Kidney (tissue), 14 donors: ENCODE data around the gene RNF169. TPM values are rescaled to one million over a fixed set of nuclear protein-coding genes. Genes with fewer than 3 reads are reported as not detected.

ENCODE experiments used
- DNase-seq, 5 donors: peaks; one replicate each; pipeline ENCODE4 v3.0.0-alpha.2; 2013 to 2020
- FAIRE-seq: peaks from 2 replicates; lab custom pipeline; 2012; peaks lifted over from hg19 to GRCh38; lab: Jason Lieb, UNC
- H3K27ac ChIP-seq, 2 donors: one replicate each; pipeline ENCODE4 v1.7.0; 2013; ENCODE audit warnings: low read depth in 2 of 2, low read length in 2 of 2, inconsistent platforms in 1 of 2
- H3K27me3 ChIP-seq: one replicate; pipeline ENCODE4 v1.7.1; 2013; ENCODE audit warnings: low read length, inconsistent platforms; ENCODE audit not compliant: control insufficient read depth, insufficient read depth
- H3K36me3 ChIP-seq, 3 donors: one replicate each; pipeline versions ENCODE4 v1.7.0 to v1.7.1; 2013; ENCODE audit warnings: low read length in 3 of 3, control low read depth in 1 of 3, inconsistent platforms in 1 of 3; ENCODE audit not compliant: insufficient read depth in 3 of 3, control insufficient read depth in 2 of 3
- H3K4me1 ChIP-seq, 3 donors: one replicate each; pipeline versions ENCODE4 v1.7.0 to v1.7.1; 2013; ENCODE audit warnings: low read length in 3 of 3, inconsistent platforms in 1 of 3, low read depth in 1 of 3; ENCODE audit not compliant: control insufficient read depth in 2 of 3, insufficient read depth in 2 of 3
- H3K4me3 ChIP-seq, 3 donors: one replicate each; pipeline versions ENCODE4 v1.7.0 to v1.8.1; 2013; ENCODE audit warnings: low read length in 3 of 3, control low read depth in 1 of 3, inconsistent platforms in 1 of 3
- H3K9ac ChIP-seq, 3 donors: one replicate each; pipeline versions ENCODE4 v1.7.0 to v1.7.1; 2013; ENCODE audit warnings: low read length in 3 of 3, control low read depth in 1 of 3, inconsistent platforms in 1 of 3
- H3K9me3 ChIP-seq, 3 donors: one replicate each; pipeline versions ENCODE4 v1.7.0 to v1.7.1; 2013; ENCODE audit warnings: low read length in 3 of 3, control low read depth in 1 of 3, inconsistent platforms in 1 of 3; ENCODE audit not compliant: control insufficient read depth in 2 of 3, insufficient read depth in 1 of 3
- intact Hi-C: fragments of 100-400 bp; cut with DNase I; formaldehyde crosslinking; loops from one replicate; pipeline ENCODE4 v1.11.1; 2022
- polyA plus RNA-seq: library from polyadenylated mRNA; stranded (reverse); fragments of 350-450 nt; fragmentation: Illumina TruSeq; extraction: RNeasy Lipid Tissue Mini Kit (QIAGEN cat#74804); gene quantifications from one replicate; pipeline ENCODE4 v1.2.3, GENCODE V29; 2014; ENCODE audit warnings: low read depth, low replicate concordance; ENCODE audit not compliant: insufficient read depth
- total RNA-seq: library from RNA; stranded (reverse); fragmentation: NEBNext Ultra II Directional; extraction: Animal tissue kit (Norgen Biotek cat#: 25700); gene quantifications from one replicate; pipeline ENCODE4 v1.2.1, GENCODE V29; 2021
- TF ChIP-seq, protein P1 (sequence below): IDR thresholded peaks from 3 replicates; pipeline ENCODE4 v1.5.1; 2012; ENCODE audit warnings: mild to moderate bottlenecking, moderate library complexity, borderline replicate concordance; ENCODE audit not compliant: insufficient read depth; ENCODE audit errors: extremely low read depth
- donor health status: control.
- donor health status: control.
- donor health status: control.
- donor health status: control.
- donor health status: control.
- donor health status: DM: yes; HTN: yes; CAD: no.
- donor health status: Normal renal cell carcinoma (clear cell type).

The RNF169 gene
- total and polyA plus RNA-seq, 2 donors from 2014 or later, result 3.1 to 19.6 TPM

DNA sequence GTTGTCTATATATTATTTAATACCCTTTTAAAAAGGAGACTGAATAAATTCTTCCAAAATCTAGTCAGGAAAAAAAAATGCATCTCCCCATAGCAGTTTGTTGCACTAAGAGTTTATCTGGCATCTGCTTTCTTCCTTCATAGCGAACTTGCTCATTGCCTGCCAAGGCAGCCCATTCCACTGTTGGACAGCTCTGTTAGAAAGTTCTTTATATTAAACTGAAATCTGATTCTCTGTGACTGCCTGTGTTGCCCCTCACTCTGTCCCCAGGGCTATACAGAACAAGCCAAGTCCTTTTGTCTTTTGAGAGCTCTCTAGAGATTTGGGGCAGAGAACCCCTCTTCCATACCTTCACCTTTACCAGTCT is 14.1 kb upstream of the RNF169 start:
- Histone ChIP-seq H3K27ac (no peak overlapping the region), H3K27me3 (peaks cover 12% of the 10 kb centered on the region), H3K9me3 (no peaks in the 10 kb centered on the region), H3K9ac (no peak overlapping the region), H3K4me3 (no peak overlapping the region), H3K4me1 (peaks cover 0 to 4% (median 3%) of the 10 kb centered on the region in 3 donors), H3K36me3 (no peaks in the 10 kb centered on the region)
- TF ChIP-seq, protein P1, sequence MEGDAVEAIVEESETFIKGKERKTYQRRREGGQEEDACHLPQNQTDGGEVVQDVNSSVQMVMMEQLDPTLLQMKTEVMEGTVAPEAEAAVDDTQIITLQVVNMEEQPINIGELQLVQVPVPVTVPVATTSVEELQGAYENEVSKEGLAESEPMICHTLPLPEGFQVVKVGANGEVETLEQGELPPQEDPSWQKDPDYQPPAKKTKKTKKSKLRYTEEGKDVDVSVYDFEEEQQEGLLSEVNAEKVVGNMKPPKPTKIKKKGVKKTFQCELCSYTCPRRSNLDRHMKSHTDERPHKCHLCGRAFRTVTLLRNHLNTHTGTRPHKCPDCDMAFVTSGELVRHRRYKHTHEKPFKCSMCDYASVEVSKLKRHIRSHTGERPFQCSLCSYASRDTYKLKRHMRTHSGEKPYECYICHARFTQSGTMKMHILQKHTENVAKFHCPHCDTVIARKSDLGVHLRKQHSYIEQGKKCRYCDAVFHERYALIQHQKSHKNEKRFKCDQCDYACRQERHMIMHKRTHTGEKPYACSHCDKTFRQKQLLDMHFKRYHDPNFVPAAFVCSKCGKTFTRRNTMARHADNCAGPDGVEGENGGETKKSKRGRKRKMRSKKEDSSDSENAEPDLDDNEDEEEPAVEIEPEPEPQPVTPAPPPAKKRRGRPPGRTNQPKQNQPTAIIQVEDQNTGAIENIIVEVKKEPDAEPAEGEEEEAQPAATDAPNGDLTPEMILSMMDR, result no peak
- no peak for DNase-seq
- intact Hi-C loops, result no loop called here
- FAIRE-seq, result no peak

DNA sequence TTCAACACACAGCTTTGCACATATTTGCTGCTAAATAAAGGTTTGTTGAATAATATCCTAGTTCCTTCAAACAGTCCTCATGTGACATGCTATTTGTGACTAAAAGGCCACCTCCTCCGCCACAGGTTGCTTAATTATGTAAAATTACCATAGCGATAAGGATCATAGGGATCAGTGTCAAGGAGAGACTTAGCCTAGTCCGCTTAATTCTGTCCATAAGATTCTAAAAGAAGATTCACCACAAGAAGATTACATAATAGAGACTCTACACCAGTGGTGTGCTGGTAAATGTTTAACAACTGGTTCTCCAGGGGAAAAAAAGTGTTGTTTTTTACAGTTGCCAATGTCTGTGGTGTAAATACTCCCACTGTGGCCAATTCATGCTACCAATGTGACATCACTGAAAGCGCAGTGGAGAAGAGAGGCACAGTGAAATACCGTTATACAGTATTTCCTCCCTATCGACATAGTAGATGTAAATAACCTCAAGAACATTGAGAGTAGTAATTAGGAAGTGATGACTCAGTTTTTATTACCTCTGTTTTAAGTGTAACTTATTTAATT is 13.2 kb upstream of the RNF169 start:
- Histone ChIP-seq H3K27me3 (peaks cover 8% of the 10 kb centered on the region), H3K4me3 (no peak overlapping the region), H3K9ac (no peak overlapping the region), H3K4me1 (peaks cover 0 to 4% (median 3%) of the 10 kb centered on the region in 3 donors), H3K9me3 (no peaks in the 10 kb centered on the region), H3K36me3 (no peaks in the 10 kb centered on the region), H3K27ac (no peak overlapping the region)
- FAIRE-seq (no peak), DNase-seq (no peak)
- TF ChIP-seq, protein P1, result no peak
- intact Hi-C loops, result no loop called here

DNA sequence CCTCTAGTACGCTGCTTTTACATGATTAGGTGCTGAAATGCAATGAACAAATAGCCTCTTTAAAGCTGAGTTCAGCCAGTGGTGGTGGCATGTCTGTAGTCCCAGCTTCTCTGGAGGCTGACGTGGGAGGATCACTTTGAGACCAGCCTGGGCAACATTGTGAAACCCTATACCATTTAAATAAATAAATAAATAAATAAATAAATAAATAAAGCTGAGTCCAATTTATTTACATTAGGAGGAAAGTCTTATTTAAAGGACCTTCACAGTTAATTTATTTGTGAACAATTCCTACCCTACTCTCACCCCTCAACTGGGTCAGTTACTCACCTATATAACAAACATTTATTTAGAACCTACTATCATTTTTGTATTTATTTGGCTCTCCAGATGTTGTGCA is 12.6 kb upstream of the RNF169 start:
- Histone ChIP-seq H3K9ac (no peak overlapping the region), H3K27me3 (peaks cover 8% of the 10 kb centered on the region), H3K27ac (no peak overlapping the region), H3K9me3 (no peaks in the 10 kb centered on the region), H3K4me3 (no peak overlapping the region), H3K36me3 (no peaks in the 10 kb centered on the region), H3K4me1 (peaks cover 0 to 4% (median 0%) of the 10 kb centered on the region in 3 donors)
- DNase-seq (no peak), FAIRE-seq (no peak)
- TF ChIP-seq, protein P1, result no peak
- intact Hi-C loops, result no loop called here
